ENCODE measurements around the gene GPHA2.

- no peak for TF ChIP-seq CTCF (IDR thresholded peaks at IDR 0.05)
- TF ChIP-seq POLR2A (IDR thresholded peaks at IDR 0.05) = no peak
These were observed 12.5 kb downstream of the GPHA2 start for GRCh38 chr11:64923151-64923661.
